ENCODE data around the gene CHCHD6. TPM values are rescaled to one million over a fixed set of nuclear protein-coding genes. Genes with fewer than 3 reads are reported as not detected.

The CHCHD6 gene
- total RNA-seq, 1 experiment from 2014 or later = 29.6 TPM

- no peaks in the 10 kb centered on the region for H3K36me3 Mint-ChIP-seq (ENCODE audit: insufficient read depth, unreplicated experiment)
- H3K4me3 Mint-ChIP-seq (ENCODE audit: unreplicated experiment) = no peak overlapping the region
Measured at GRCh38 chr3:126969586-126969985, 265.5 kb downstream of the CHCHD6 start.

GRCh38 chr3:126970101-126970500, 266.1 kb downstream of the CHCHD6 start:
- no peak for DNase-seq (ENCODE audit: unreplicated experiment)
- ChIA-PET POLR2A (interaction anchor here (1.7 kb wide), 1 partner anchor 9 kb away, joined by 5 read pairs; no protein-coding TSS in a partner anchor), CTCF (interaction anchor here (0.6 to 2.0 kb wide), 3 partner anchors 12 to 477 kb away, joined by 3 to 5 read pairs (median 4); partner anchors contain the start of gene PLXNA1)
- BruUV-seq (replicated peaks) = no TSS peak
- TF ChIP-seq CTCF (IDR thresholded peaks at IDR 0.05; ENCODE audit: unreplicated experiment) = no peak
- Mint-ChIP-seq H3K9me3 (ENCODE audit: unreplicated experiment) (peaks cover 12% of the 10 kb centered on the region), H3K27me3 (ENCODE audit: insufficient read depth, unreplicated experiment) (no peaks in the 10 kb centered on the region), H3K27ac (ENCODE audit: low read depth, unreplicated experiment) (no peak overlapping the region), H3K4me3 (ENCODE audit: unreplicated experiment) (no peak overlapping the region), H3K4me1 (ENCODE audit: insufficient read depth, unreplicated experiment) (no peaks in the 10 kb centered on the region), H3K36me3 (ENCODE audit: insufficient read depth, unreplicated experiment) (no peaks in the 10 kb centered on the region)
- intact Hi-C loops (cut with micrococcal nuclease) = no loop called here

More at GRCh38 chr3:126969586-126969985, 265.5 kb downstream of the CHCHD6 start:
- Mint-ChIP-seq H3K9me3 (ENCODE audit: unreplicated experiment) (peaks cover 7% of the 10 kb centered on the region), H3K4me1 (ENCODE audit: insufficient read depth, unreplicated experiment) (no peaks in the 10 kb centered on the region), H3K27me3 (ENCODE audit: insufficient read depth, unreplicated experiment) (no peaks in the 10 kb centered on the region), H3K27ac (ENCODE audit: low read depth, unreplicated experiment) (no peak overlapping the region)
- no TSS peak for BruUV-seq (replicated peaks)
- DNase-seq (ENCODE audit: unreplicated experiment) = no peak
- ChIA-PET CTCF (interaction anchor here (0.6 to 2.0 kb wide), 6 partner anchors 8 to 502 kb away, joined by 3 to 5 read pairs (median 3); partner anchors contain the start of gene PLXNA1), POLR2A (interaction anchor here (1.7 kb wide), 1 partner anchor 8 kb away, joined by 5 read pairs; no protein-coding TSS in a partner anchor)
- no peak for TF ChIP-seq CTCF (IDR thresholded peaks at IDR 0.05; ENCODE audit: unreplicated experiment)
- intact Hi-C loops (cut with micrococcal nuclease) = no loop called here

- H3K9me3 Mint-ChIP-seq (ENCODE audit: unreplicated experiment) = peaks cover 17% of the 10 kb centered on the region
- POLR2A ChIA-PET = interaction anchor here (1.7 kb wide), 1 partner anchor 9 kb away, joined by 5 read pairs; no protein-coding TSS in a partner anchor
Measured at GRCh38 chr3:126970921-126971320, 266.9 kb downstream of the CHCHD6 start.

GRCh38 chr3:126971891-126972351, 267.9 kb downstream of the CHCHD6 start:
- no peaks in the 10 kb centered on the region for H3K36me3 Mint-ChIP-seq (ENCODE audit: insufficient read depth, unreplicated experiment)
- peak; percentile 43 for DNase-seq (ENCODE audit: unreplicated experiment)
- H3K27me3 Mint-ChIP-seq (ENCODE audit: insufficient read depth, unreplicated experiment) = no peaks in the 10 kb centered on the region
- H3K9me3 Mint-ChIP-seq (ENCODE audit: unreplicated experiment) = peaks cover 17% of the 10 kb centered on the region
- H3K4me1 Mint-ChIP-seq (ENCODE audit: insufficient read depth, unreplicated experiment) = no peaks in the 10 kb centered on the region
- no peak for TF ChIP-seq CTCF (IDR thresholded peaks at IDR 0.05; ENCODE audit: unreplicated experiment)
- POLR2A ChIA-PET = no interaction called here
- CTCF ChIA-PET = interaction anchor here (0.6 to 1.8 kb wide), 5 partner anchors 10 to 1347 kb away, joined by 3 to 6 read pairs (median 4); no protein-coding TSS in a partner anchor
- intact Hi-C loops (cut with micrococcal nuclease) = no loop called here
- no peak overlapping the region for H3K4me3 Mint-ChIP-seq (ENCODE audit: unreplicated experiment)
- H3K27ac Mint-ChIP-seq (ENCODE audit: low read depth, unreplicated experiment) = no peak overlapping the region
- no TSS peak for BruUV-seq (replicated peaks)

More at GRCh38 chr3:126970921-126971320, 266.9 kb downstream of the CHCHD6 start:
- intact Hi-C loops (cut with micrococcal nuclease) = no loop called here
- Mint-ChIP-seq H3K27me3 (ENCODE audit: insufficient read depth, unreplicated experiment) (no peaks in the 10 kb centered on the region), H3K4me3 (ENCODE audit: unreplicated experiment) (no peak overlapping the region), H3K4me1 (ENCODE audit: insufficient read depth, unreplicated experiment) (no peaks in the 10 kb centered on the region), H3K27ac (ENCODE audit: low read depth, unreplicated experiment) (no peak overlapping the region), H3K36me3 (ENCODE audit: insufficient read depth, unreplicated experiment) (no peaks in the 10 kb centered on the region)
- DNase-seq (ENCODE audit: unreplicated experiment) = no peak
- CTCF ChIA-PET = interaction anchor here (0.6 kb wide), 2 partner anchors 34 to 476 kb away, joined by 3 to 4 read pairs; no protein-coding TSS in a partner anchor
- BruUV-seq (replicated peaks) = no TSS peak
- TF ChIP-seq CTCF (IDR thresholded peaks at IDR 0.05; ENCODE audit: unreplicated experiment) = no peak
